ENCODE measurements around the gene SEZ6L.

DNA sequence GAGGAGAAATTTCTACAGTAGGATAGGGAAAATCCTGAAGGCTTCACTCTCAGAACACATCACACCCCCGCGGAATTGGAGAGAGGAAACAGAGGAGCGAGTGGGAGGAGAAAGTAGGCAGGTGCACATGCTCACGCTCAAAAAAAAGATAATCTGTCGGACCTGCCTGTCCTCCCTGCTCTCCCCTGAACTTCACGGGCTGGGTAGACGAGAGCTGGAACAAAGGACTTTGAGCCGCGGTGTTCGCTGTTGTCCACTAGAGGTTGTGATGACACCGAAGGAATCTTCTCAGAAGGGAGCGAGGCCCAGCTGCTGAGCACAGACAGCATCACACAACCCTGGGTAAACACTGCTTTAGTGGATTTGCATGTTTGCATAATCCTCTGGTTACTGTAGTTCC, 5.0 kb downstream of the SEZ6L start:
- TF ChIP-seq, protein P1, sequence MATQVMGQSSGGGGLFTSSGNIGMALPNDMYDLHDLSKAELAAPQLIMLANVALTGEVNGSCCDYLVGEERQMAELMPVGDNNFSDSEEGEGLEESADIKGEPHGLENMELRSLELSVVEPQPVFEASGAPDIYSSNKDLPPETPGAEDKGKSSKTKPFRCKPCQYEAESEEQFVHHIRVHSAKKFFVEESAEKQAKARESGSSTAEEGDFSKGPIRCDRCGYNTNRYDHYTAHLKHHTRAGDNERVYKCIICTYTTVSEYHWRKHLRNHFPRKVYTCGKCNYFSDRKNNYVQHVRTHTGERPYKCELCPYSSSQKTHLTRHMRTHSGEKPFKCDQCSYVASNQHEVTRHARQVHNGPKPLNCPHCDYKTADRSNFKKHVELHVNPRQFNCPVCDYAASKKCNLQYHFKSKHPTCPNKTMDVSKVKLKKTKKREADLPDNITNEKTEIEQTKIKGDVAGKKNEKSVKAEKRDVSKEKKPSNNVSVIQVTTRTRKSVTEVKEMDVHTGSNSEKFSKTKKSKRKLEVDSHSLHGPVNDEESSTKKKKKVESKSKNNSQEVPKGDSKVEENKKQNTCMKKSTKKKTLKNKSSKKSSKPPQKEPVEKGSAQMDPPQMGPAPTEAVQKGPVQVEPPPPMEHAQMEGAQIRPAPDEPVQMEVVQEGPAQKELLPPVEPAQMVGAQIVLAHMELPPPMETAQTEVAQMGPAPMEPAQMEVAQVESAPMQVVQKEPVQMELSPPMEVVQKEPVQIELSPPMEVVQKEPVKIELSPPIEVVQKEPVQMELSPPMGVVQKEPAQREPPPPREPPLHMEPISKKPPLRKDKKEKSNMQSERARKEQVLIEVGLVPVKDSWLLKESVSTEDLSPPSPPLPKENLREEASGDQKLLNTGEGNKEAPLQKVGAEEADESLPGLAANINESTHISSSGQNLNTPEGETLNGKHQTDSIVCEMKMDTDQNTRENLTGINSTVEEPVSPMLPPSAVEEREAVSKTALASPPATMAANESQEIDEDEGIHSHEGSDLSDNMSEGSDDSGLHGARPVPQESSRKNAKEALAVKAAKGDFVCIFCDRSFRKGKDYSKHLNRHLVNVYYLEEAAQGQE (IDR thresholded peaks at IDR 0.05; ENCODE audit: low read depth), result no peak
- TF ChIP-seq EP300 (IDR thresholded peaks at IDR 0.05; ENCODE audit: borderline replicate concordance) (no peak), CEBPB (IDR thresholded peaks at IDR 0.05) (no peak), FOXM1 (IDR thresholded peaks at IDR 0.05; ENCODE audit: borderline replicate concordance, low read depth) (no peak)
- TF ChIP-seq, protein P2, sequence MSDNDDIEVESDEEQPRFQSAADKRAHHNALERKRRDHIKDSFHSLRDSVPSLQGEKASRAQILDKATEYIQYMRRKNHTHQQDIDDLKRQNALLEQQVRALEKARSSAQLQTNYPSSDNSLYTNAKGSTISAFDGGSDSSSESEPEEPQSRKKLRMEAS (IDR thresholded peaks at IDR 0.05), result no peak
